ENCODE measurements around the gene ADAP1.

ADAP1 gene

GRCh38 chr7:918441-919113, 35.9 kb downstream of the ADAP1 start:
- H3K4me3 ChIP-seq (ENCODE audit: low read depth, low read length), result no peak overlapping the region
- no peak for TF ChIP-seq CTCF (IDR thresholded peaks at IDR 0.05; ENCODE audit: low read depth, low read length)

GRCh38 chr7:918118-918425, 36.4 kb downstream of the ADAP1 start:
- no peak overlapping the region for H3K4me3 ChIP-seq (ENCODE audit: low read depth, low read length)
- no peak for TF ChIP-seq CTCF (IDR thresholded peaks at IDR 0.05; ENCODE audit: low read depth, low read length)

GRCh38 chr7:917255-918117, 37.0 kb downstream of the ADAP1 start:
- TF ChIP-seq CTCF (IDR thresholded peaks at IDR 0.05; ENCODE audit: low read depth, low read length), result no peak
- no peak overlapping the region for H3K4me3 ChIP-seq (ENCODE audit: low read depth, low read length)

- no peak for TF ChIP-seq CTCF (IDR thresholded peaks at IDR 0.05; ENCODE audit: low read depth, low read length)
- H3K4me3 ChIP-seq (ENCODE audit: low read depth, low read length), result no peak overlapping the region
Measured at GRCh38 chr7:916291-916941, 38.1 kb downstream of the ADAP1 start.

- no peak for TF ChIP-seq CTCF (IDR thresholded peaks at IDR 0.05; ENCODE audit: low read depth, low read length)
- no peak overlapping the region for H3K4me3 ChIP-seq (ENCODE audit: low read depth, low read length)
Measured at GRCh38 chr7:915291-916218, 38.9 kb downstream of the ADAP1 start.

GRCh38 chr7:914521-915194, 39.8 kb downstream of the ADAP1 start:
- no peak overlapping the region for H3K4me3 ChIP-seq (ENCODE audit: low read depth, low read length)
- TF ChIP-seq CTCF (IDR thresholded peaks at IDR 0.05; ENCODE audit: low read depth, low read length), result no peak

Data from WI38 (cell line).